Adrenal gland (tissue), 12 donors: ENCODE data around the gene SSR2. TPM values are rescaled to one million over a fixed set of nuclear protein-coding genes. Genes with fewer than 3 reads are reported as not detected.
"Not testable (repeated sequence)": the region's sequence is repeated elsewhere in the genome, so short reads cannot be mapped to it uniquely, and the experiment has no call there.

Source experiments
- DNase-seq, 7 donors: peaks; one replicate each; pipeline ENCODE4 v3.0.0-alpha.2; 2019 to 2020
- H3K27ac ChIP-seq, 5 donors: fragments of 200-600 bp; sonication (generic) in 4 of 5; 1 replicate in 3 of 5; 2 replicates in 2 of 5; pipeline versions ENCODE4 v1.5.1 to v1.8.0; 2016 to 2020; ENCODE audit warnings: mild to moderate bottlenecking in 1 of 5
- H3K27me3 ChIP-seq: fragments of 200-600 bp; 2 replicates; pipeline ENCODE4 v1.8.0; 2021
- H3K36me3 ChIP-seq, 2 donors: fragments of 200-600 bp; replicated peaks in 1 of 2; 1 replicate in 1 of 2; 2 replicates in 1 of 2; pipeline versions ENCODE4 v1.5.1 to v1.8.0; 2018 to 2022
- H3K4me1 ChIP-seq, 2 donors: fragments of 200-600 bp; replicated peaks in 1 of 2; 1 replicate in 1 of 2; 2 replicates in 1 of 2; pipeline versions ENCODE4 v1.5.1 to v1.8.0; 2018 to 2021
- H3K4me3 ChIP-seq, 4 donors: fragments of 200-600 bp; sonication (generic) in 3 of 4; one replicate each; pipeline ENCODE4 v1.5.1; 2016 to 2018
- H3K9me3 ChIP-seq, 3 donors: fragments of 200-600 bp; sonication (generic) in 1 of 3; replicated peaks in 1 of 3; 1 replicate in 2 of 3; 2 replicates in 1 of 3; pipeline versions ENCODE4 v1.5.1 to v1.8.0; 2016 to 2021
- POLR2A ChIP-seq, 2 donors: fragments of 450-650 bp; IDR thresholded peaks; one replicate each; pipeline ENCODE4 v1.6.1; 2017; ENCODE audit warnings: antibody characterized with exemption in 2 of 2, mild to moderate bottlenecking in 2 of 2, moderate library complexity in 1 of 2
- WGBS, 4 donors: extraction: QIAGEN DNeasy Blood & Tissue Kit in 2 of 4; methylation state at CpG; one replicate each; pipeline versions ENCODE4 v1.1.5 to v1.1.7; 2013 to 2017; 5-methylcytosine and 5-hydroxymethylcytosine counted together
- intact Hi-C, 2 donors: fragments of 100-400 bp; cut with DNase I; formaldehyde crosslinking; loops; one replicate each; pipeline versions ENCODE4 v1.14.1 to v1.15.0; 2022 to 2023
- polyA plus RNA-seq, 3 donors: library from polyadenylated mRNA; stranded (reverse); fragments of 200-250 nt in 2 of 3; fragments of 350-450 nt in 1 of 3; fragmentation: Illumina TruSeq in 1 of 3; extraction: RNeasy Lipid Tissue Mini Kit (QIAGEN cat#74804) in 1 of 3; gene quantifications; one replicate each; pipeline ENCODE4 v1.2.3, GENCODE V29; 2013 to 2014
- total RNA-seq, 9 donors: library from RNA; depleted of rRNA in 4 of 9; stranded (reverse); fragments of >200 nt in 4 of 9; fragments of 120-200 nt in 1 of 9; fragmentation: NEBNext Ultra II Directional in 1 of 9; extraction: Animal tissue kit (Norgen Biotek cat#: 25700) in 1 of 9; gene quantifications; one replicate each; pipeline versions ENCODE4 v1.1.0 to v1.2.4, GENCODE V29; 2013 to 2023
- TF ChIP-seq, protein P1 (sequence below), 6 experiments: fragments of 450-650 bp in 4 of 6; fragments of 200-600 bp in 2 of 6; sonication (generic) in 1 of 6; IDR thresholded peaks; 1 replicate in 5 of 6; 2 replicates in 1 of 6; pipeline versions ENCODE4 v1.5.1 to v1.8.0; 2016 to 2021; ENCODE audit warnings: antibody characterized with exemption in 6 of 6, mild to moderate bottlenecking in 2 of 6, moderate library complexity in 1 of 6
- donor health status: healthy with polysubstance abuse.
- donor health status: Bipolar disorder and iron deficiency.
- donor health status: DM: yes; HTN: yes; CAD: no.
- donor health status: DM: no; HTN: no; CAD: no.
- donor health status: DM: no; HTN: no; CAD: no.
- donor health status: DM: yes; HTN: yes; CAD: no.

Gene SSR2
- total and polyA plus RNA-seq, 12 donors = 164 to 724 (median 354) TPM

DNA sequence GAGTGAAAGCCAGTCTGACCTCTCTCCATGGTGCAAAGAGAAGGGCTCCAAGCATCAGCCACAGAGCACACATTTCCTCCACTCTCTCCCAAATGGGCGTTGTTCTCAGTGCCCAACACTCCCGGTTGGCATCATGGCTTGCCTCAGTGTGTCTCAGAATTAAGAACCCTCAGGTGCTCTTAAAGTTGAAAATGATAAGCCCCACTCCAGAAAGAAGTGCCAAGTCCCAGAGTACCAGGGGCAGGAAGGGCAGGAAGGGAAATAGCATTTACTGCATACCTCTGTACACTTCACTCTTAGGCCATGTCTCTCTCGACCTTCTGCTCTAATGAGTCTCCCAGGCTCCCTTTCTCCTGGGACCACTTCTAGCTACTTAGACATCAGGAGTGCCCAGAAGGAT, 27.2 kb downstream of the SSR2 start:
- intact Hi-C loops = no loop called here
- WGBS, 4 donors = 75 to 85% (median 81%) methylated on average over 3 of the region's 3 CpGs
- H3K4me1 ChIP-seq = peaks cover 7 to 20% of the 10 kb centered on the region in 2 donors
- no peak overlapping the region for H3K4me3 ChIP-seq
- no peaks in the 10 kb centered on the region for H3K9me3 ChIP-seq
- no peak for DNase-seq
- no peaks in the 10 kb centered on the region for H3K36me3 ChIP-seq
- H3K27ac ChIP-seq = no peak overlapping the region
- TF ChIP-seq POLR2A (IDR thresholded peaks at IDR 0.05) = no peak
- TF ChIP-seq, protein P1, sequence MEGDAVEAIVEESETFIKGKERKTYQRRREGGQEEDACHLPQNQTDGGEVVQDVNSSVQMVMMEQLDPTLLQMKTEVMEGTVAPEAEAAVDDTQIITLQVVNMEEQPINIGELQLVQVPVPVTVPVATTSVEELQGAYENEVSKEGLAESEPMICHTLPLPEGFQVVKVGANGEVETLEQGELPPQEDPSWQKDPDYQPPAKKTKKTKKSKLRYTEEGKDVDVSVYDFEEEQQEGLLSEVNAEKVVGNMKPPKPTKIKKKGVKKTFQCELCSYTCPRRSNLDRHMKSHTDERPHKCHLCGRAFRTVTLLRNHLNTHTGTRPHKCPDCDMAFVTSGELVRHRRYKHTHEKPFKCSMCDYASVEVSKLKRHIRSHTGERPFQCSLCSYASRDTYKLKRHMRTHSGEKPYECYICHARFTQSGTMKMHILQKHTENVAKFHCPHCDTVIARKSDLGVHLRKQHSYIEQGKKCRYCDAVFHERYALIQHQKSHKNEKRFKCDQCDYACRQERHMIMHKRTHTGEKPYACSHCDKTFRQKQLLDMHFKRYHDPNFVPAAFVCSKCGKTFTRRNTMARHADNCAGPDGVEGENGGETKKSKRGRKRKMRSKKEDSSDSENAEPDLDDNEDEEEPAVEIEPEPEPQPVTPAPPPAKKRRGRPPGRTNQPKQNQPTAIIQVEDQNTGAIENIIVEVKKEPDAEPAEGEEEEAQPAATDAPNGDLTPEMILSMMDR (IDR thresholded peaks at IDR 0.05) = no peak
- no peaks in the 10 kb centered on the region for H3K27me3 ChIP-seq

DNA sequence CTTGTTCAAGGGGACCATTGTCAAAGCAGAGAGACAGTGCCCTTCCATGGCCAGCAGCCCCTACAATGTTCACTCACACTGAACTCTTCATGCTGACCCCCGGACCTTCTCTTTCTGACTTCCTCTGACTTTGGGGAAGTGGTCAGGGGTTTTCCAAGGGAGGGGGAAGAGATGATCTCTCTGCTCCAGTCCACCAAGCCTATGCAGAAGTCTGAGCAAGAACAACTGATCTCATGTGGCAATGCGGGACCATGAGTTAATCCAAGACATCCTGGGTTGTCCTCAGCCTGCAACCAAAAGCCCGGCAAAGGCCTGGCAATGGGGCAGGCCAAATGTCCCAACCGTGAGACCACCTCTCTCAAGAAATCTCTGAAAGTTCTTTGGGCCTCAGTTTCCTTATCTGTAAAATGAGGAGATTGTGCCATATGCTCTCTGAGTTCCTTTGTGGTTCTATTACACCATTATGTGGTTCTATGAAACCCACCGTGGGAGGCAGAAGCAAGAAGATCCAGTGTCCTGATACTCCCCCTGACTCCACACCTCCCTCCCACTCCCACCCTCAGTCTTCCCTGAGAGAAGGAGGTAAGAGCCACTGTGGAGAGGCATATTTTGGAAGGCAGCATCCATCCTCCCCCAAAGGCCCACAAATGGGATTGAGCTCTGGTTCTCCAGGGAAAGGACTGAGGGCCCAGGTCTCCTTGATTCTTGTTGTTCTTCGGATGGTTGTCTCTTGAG, 30.6 kb downstream of the SSR2 start:
- Histone ChIP-seq H3K27ac (peak overlapping the region in 3 of 5 donors; percentile 63 to 80 (median 69)), H3K4me3 (no peak overlapping the region), H3K4me1 (peaks cover 7 to 20% of the 10 kb centered on the region in 2 donors), H3K9me3 (no peaks in the 10 kb centered on the region), H3K27me3 (no peaks in the 10 kb centered on the region), H3K36me3 (no peaks in the 10 kb centered on the region)
- intact Hi-C loops = no loop called here
- DNase-seq = peak in 2 of 7 donors; percentile 47 to 52
- TF ChIP-seq, protein P1 (IDR thresholded peaks at IDR 0.05) = no peak
- TF ChIP-seq POLR2A (IDR thresholded peaks at IDR 0.05) = no peak
- WGBS, 4 donors = 73 to 91% (median 80%) methylated on average over 5 to 6 of the region's 6 CpGs

GRCh38 chr1:155989242-155990004, 31.3 kb downstream of the SSR2 start:
- no peaks in the 10 kb centered on the region for H3K9me3 ChIP-seq
- peak overlapping the region in 1 of 5 donors; percentile 45 for H3K27ac ChIP-seq
- no peak for TF ChIP-seq POLR2A (IDR thresholded peaks at IDR 0.05)
- TF ChIP-seq, protein P1 (IDR thresholded peaks at IDR 0.05) = peak; percentile 97 to 99 (median 98)
- WGBS, 4 donors = 24 to 30% (median 28%) methylated on average over 5 to 9 of the region's 9 CpGs
- peak; percentile 68 to 87 (median 76) for DNase-seq
- intact Hi-C loops = loop anchor here (2.0 kb wide), 2 partner anchors 49 to 53 kb away; partner anchors contain the start of gene RXFP4 (in 1 of the 2)
- H3K36me3 ChIP-seq = no peaks in the 10 kb centered on the region
- H3K4me1 ChIP-seq = peaks cover 7 to 20% of the 10 kb centered on the region in 2 donors
- H3K27me3 ChIP-seq = no peaks in the 10 kb centered on the region
- peak overlapping the region in 1 of 4 donors; percentile 39 for H3K4me3 ChIP-seq

DNA sequence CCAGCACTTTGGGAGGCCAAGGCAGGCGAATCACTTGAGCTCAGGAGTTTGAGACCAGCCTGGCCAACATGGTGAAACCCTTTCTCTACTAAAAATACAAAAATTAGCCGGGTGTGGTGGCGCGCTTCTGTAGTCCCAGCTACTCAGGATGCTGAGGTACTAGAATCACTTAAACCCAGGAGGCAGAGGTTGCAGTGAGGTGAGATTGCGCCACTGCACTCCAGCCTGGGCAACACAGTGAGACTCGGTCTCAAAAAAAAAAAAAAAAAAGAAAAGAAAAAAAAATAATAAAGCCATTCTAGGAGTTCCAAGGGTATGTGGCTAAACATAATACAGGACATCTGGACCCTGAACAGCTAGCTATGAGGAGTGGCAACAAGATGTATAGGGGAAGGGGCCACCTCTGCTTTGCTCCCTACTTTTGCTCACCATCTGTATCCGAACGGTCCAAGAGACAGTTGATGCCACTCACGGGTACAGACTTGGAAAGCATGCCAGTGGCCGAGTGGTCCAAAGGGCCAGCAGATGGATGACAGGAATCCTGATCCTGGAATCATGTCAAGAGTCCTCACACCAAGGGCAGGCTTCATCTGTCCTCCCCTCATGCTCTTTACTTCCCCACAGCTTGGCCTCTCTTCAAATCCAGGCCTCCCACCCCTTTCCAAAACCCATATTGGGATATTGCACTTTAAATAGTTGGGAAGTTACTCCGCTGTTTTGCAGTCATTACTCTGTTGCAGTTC, 35.7 kb downstream of the SSR2 start:
- H3K9me3 ChIP-seq, DNase-seq, H3K4me3 ChIP-seq, H3K36me3 ChIP-seq, H3K27ac ChIP-seq, intact Hi-C loops, H3K27me3 ChIP-seq: not testable (repeated sequence)
- WGBS, 4 donors = 84 to 87% (median 86%) methylated on average over 11 of the region's 11 CpGs
- peaks cover 0 to 17% of the 10 kb centered on the region in 2 donors for H3K4me1 ChIP-seq
